ENCODE data around the gene HOXA4. TPM values are rescaled to one million over a fixed set of nuclear protein-coding genes. Genes with fewer than 3 reads are reported as not detected.

The HOXA4 gene
- total RNA-seq, 1 experiment from 2014 or later: 2.3 TPM

DNA sequence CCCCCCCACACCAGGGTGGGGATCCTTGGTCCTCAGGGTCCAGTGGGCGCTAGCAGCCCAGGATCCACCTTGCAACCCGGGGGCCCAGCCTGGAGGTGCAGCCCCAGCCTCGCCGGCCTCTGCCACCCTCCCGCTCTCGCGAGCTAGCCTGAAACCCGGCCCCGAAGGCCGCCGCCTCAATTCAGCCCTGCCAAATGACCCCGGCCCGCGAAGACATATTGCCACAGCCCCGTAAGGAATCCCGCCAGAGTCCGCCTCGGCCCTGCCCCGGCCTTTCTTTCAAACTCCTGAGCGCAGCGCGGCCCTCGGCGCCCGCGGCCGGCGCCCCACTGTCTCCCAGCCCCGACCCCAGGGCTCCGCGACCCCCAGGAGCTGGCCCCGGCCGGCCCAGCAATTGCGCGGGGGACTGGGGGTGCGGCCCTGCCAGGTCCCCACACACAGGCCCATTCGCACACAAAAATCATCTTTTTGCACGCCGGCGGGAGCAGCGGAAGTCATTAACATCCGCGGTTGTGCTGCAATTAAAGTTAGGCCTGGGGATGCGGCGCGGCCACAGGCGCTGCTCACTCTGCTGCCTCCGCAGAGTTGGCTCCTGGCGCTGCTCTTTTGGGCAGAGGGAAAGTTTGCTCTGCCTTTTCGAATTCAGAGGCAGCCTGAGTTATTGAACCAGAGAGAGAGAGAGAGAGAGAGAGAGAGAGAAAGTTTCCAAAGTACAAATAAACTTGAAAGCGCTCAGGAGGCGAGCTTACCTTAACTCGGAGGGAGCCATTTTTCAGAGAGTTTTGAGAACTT, 9.0 kb upstream of the HOXA4 start:
- no TSS peak for BruUV-seq (replicated peaks)

GRCh38 chr7:27138985-27139333, 8.4 kb upstream of the HOXA4 start:
- ATAC-seq (no peak), DNase-seq (no peak)
- H3K9me3 ChIP-seq (ENCODE audit: low read length): no peaks in the 10 kb centered on the region
- H3K79me2 ChIP-seq (ENCODE audit: low read length): no peaks in the 10 kb centered on the region
- no peak overlapping the region for H3K4me2 ChIP-seq (ENCODE audit: low read length)
- no peaks in the 10 kb centered on the region for H3K9me2 ChIP-seq (replicated peaks; ENCODE audit: low read length)
- peaks cover 23% of the 10 kb centered on the region for H3K4me1 ChIP-seq (ENCODE audit: insufficient read depth, low read length)
- H2AFZ ChIP-seq (ENCODE audit: low read length): no peak overlapping the region
- TF ChIP-seq CTCF (conservative IDR thresholded peaks at IDR 0.05; ENCODE audit: low read depth, low read length) (no peak), EZH2phosphoT487 (IDR thresholded peaks at IDR 0.05; ENCODE audit: borderline replicate concordance, low read length) (no peak), EZH2 (IDR thresholded peaks at IDR 0.05; ENCODE audit: low read length, unreplicated experiment) (no peak)
- H3K27me3 ChIP-seq (ENCODE audit: low read length): no peaks in the 10 kb centered on the region
- no peaks in the 10 kb centered on the region; the same call in 1 of the 2 replicates for H3K36me3 ChIP-seq (ENCODE audit: low read depth, low read length)
- no peak overlapping the region for H3K9ac ChIP-seq (ENCODE audit: low read length)
- H3K27ac ChIP-seq (ENCODE audit: low read length): no peak overlapping the region
- H3F3A ChIP-seq (ENCODE audit: low read length, unreplicated experiment): no peaks in the 10 kb centered on the region
- POLR2A ChIA-PET (ENCODE audit: unreplicated experiment): no interaction called here
- no peak overlapping the region for H3K4me3 ChIP-seq (ENCODE audit: low read length)
- intact Hi-C loops (cut with micrococcal nuclease): no loop called here
- CTCF ChIA-PET: no interaction called here
- no TSS peak for BruUV-seq (replicated peaks)
- no peaks in the 10 kb centered on the region for H4K20me1 ChIP-seq (ENCODE audit: low read length)

More for the DNA sequence above, 9.0 kb upstream of the HOXA4 start:
- CTCF ChIA-PET: no interaction called here
- Histone ChIP-seq H3K79me2 (ENCODE audit: low read length) (no peaks in the 10 kb centered on the region), H3F3A (ENCODE audit: low read length, unreplicated experiment) (no peaks in the 10 kb centered on the region), H3K4me1 (ENCODE audit: insufficient read depth, low read length) (peaks cover 20% of the 10 kb centered on the region), H3K9ac (ENCODE audit: low read length) (no peak overlapping the region), H3K9me2 (replicated peaks; ENCODE audit: low read length) (no peaks in the 10 kb centered on the region), H3K9me3 (ENCODE audit: low read length) (no peaks in the 10 kb centered on the region), H3K4me3 (ENCODE audit: low read length) (no peak overlapping the region), H3K27ac (ENCODE audit: low read length) (no peak overlapping the region), H3K36me3 (ENCODE audit: low read depth, low read length) (peaks cover 6% of the 10 kb centered on the region; the same call in 1 of the 2 replicates), H3K27me3 (ENCODE audit: low read length) (no peaks in the 10 kb centered on the region), H3K4me2 (ENCODE audit: low read length) (no peak overlapping the region), H4K20me1 (ENCODE audit: low read length) (no peaks in the 10 kb centered on the region), H2AFZ (ENCODE audit: low read length) (no peak overlapping the region)
- intact Hi-C loops (cut with micrococcal nuclease): no loop called here
- POLR2A ChIA-PET (ENCODE audit: unreplicated experiment): no interaction called here
- no peak for DNase-seq
- TF ChIP-seq EZH2 (IDR thresholded peaks at IDR 0.05; ENCODE audit: low read length, unreplicated experiment): no peak
- no peak for TF ChIP-seq EZH2phosphoT487 (IDR thresholded peaks at IDR 0.05; ENCODE audit: borderline replicate concordance, low read length)
- TF ChIP-seq CTCF (conservative IDR thresholded peaks at IDR 0.05; ENCODE audit: low read depth, low read length): no peak
- no peak for ATAC-seq

DNA sequence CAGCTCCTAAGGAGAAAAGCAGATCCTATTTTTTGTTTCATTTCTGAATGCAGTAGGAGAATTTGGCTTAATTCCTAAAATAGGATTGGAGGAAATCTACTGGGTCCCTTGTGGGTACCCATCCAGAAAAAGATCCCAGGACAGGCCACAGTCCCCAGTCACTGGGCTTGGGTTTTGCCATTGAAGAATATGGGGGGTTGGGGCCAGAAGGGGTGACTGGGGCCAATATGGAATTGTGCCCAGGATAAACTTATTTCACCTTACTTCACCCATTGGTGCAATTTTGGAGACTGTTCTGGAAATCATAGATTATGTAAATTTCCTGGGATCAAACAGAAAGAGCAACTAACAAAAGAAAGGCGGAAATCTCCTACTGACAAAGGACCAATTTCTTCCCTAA, 7.9 kb upstream of the HOXA4 start:
- Histone ChIP-seq H3K27me3 (ENCODE audit: low read length) (no peaks in the 10 kb centered on the region), H3K9me2 (replicated peaks; ENCODE audit: low read length) (no peaks in the 10 kb centered on the region), H3F3A (ENCODE audit: low read length, unreplicated experiment) (no peaks in the 10 kb centered on the region), H3K27ac (ENCODE audit: low read length) (no peak overlapping the region), H2AFZ (ENCODE audit: low read length) (no peak overlapping the region), H3K36me3 (ENCODE audit: low read depth, low read length) (no peaks in the 10 kb centered on the region; the same call in 1 of the 2 replicates), H3K9me3 (ENCODE audit: low read length) (no peaks in the 10 kb centered on the region), H3K4me3 (ENCODE audit: low read length) (no peak overlapping the region), H4K20me1 (ENCODE audit: low read length) (no peaks in the 10 kb centered on the region), H3K9ac (ENCODE audit: low read length) (no peak overlapping the region), H3K79me2 (ENCODE audit: low read length) (peaks cover 4% of the 10 kb centered on the region; the same call in 1 of the 2 replicates), H3K4me2 (ENCODE audit: low read length) (no peak overlapping the region), H3K4me1 (ENCODE audit: insufficient read depth, low read length) (peaks cover 28% of the 10 kb centered on the region)
- DNase-seq: no peak
- BruUV-seq (replicated peaks): no TSS peak
- ChIA-PET CTCF (no interaction called here), POLR2A (ENCODE audit: unreplicated experiment) (no interaction called here)
- TF ChIP-seq EZH2 (IDR thresholded peaks at IDR 0.05; ENCODE audit: low read length, unreplicated experiment) (no peak), CTCF (conservative IDR thresholded peaks at IDR 0.05; ENCODE audit: low read depth, low read length) (no peak), EZH2phosphoT487 (IDR thresholded peaks at IDR 0.05; ENCODE audit: borderline replicate concordance, low read length) (no peak)
- ATAC-seq: no peak
- intact Hi-C loops (cut with micrococcal nuclease): no loop called here
